ENCODE results near the gene SLC22A23.

GRCh38 chr6:3408665-3409064, 48.2 kb downstream of the SLC22A23 start:
- TF ChIP-seq CTCF (IDR thresholded peaks at IDR 0.05) (no peak), EP300 (IDR thresholded peaks at IDR 0.05) (no peak), POLR2AphosphoS5 (IDR thresholded peaks at IDR 0.05) (no peak), POLR2A (IDR thresholded peaks at IDR 0.05; ENCODE audit: low read depth) (no peak)

Data from esophagus muscularis mucosa (tissue), 4 donors.